GM12873 (cell line): ENCODE measurements around the gene ALDOB.

Experiments
- CTCF ChIP-seq: IDR thresholded peaks from 2 replicates; pipeline ENCODE4 v1.5.1; 2012; ENCODE audit warnings: low read depth, mild to moderate bottlenecking, moderate library complexity, low read length, control low read depth; ENCODE audit not compliant: insufficient read depth; ENCODE audit errors: missing control alignments

ALDOB gene

GRCh38 chr9:101477736-101478135 is 42.2 kb upstream of the ALDOB start:
- no peak for TF ChIP-seq CTCF

GRCh38 chr9:101477214-101477613 is 41.6 kb upstream of the ALDOB start:
- TF ChIP-seq CTCF: no peak

- no peak for TF ChIP-seq CTCF
These were observed 41.1 kb upstream of the ALDOB start for GRCh38 chr9:101476576-101477208.

- no peak for TF ChIP-seq CTCF
These were observed 37.3 kb upstream of the ALDOB start for GRCh38 chr9:101472891-101473290.

- no peak for TF ChIP-seq CTCF
These were observed 35.4 kb upstream of the ALDOB start for GRCh38 chr9:101470929-101471328.

GRCh38 chr9:101470021-101470420 is 34.4 kb upstream of the ALDOB start:
- TF ChIP-seq CTCF: no peak

GRCh38 chr9:101469026-101469425 is 33.5 kb upstream of the ALDOB start:
- no peak for TF ChIP-seq CTCF

GRCh38 chr9:101468116-101468515 is 32.5 kb upstream of the ALDOB start:
- TF ChIP-seq CTCF: no peak
